ENCODE data around the gene GNB5.

The GNB5 gene

GRCh38 chr15:52220937-52221660 lies 29.9 kb upstream of the GNB5 start:
- TF ChIP-seq, protein P1, sequence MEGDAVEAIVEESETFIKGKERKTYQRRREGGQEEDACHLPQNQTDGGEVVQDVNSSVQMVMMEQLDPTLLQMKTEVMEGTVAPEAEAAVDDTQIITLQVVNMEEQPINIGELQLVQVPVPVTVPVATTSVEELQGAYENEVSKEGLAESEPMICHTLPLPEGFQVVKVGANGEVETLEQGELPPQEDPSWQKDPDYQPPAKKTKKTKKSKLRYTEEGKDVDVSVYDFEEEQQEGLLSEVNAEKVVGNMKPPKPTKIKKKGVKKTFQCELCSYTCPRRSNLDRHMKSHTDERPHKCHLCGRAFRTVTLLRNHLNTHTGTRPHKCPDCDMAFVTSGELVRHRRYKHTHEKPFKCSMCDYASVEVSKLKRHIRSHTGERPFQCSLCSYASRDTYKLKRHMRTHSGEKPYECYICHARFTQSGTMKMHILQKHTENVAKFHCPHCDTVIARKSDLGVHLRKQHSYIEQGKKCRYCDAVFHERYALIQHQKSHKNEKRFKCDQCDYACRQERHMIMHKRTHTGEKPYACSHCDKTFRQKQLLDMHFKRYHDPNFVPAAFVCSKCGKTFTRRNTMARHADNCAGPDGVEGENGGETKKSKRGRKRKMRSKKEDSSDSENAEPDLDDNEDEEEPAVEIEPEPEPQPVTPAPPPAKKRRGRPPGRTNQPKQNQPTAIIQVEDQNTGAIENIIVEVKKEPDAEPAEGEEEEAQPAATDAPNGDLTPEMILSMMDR (conservative IDR thresholded peaks at IDR 0.05) = no peak
- no peak for TF ChIP-seq ZFX (IDR thresholded peaks at IDR 0.05)
- no peak overlapping the region for H3K27ac ChIP-seq

DNA sequence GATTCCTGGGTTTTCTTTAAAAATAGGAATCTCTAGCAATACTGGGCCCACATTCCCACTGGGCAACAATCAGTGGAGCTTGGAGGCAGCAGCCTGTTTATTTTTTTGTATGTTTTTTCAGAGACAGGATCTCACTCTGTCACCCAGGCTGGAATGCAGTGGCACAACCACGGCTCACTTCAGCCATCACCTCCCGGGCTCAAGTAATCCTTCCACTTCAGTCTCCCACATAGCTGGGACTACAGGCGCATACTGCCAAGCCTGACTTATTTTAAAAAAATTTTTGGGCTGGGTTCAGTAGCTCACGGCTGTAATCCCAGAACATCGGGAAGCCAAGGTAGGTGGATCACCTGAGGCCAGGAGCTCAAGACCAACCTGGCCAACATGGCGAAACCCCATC lies 29.1 kb upstream of the GNB5 start:
- no peak for TF ChIP-seq ZFX (IDR thresholded peaks at IDR 0.05)
- TF ChIP-seq, protein P1 (conservative IDR thresholded peaks at IDR 0.05) = no peak
- H3K27ac ChIP-seq = no peak overlapping the region

- no peak for TF ChIP-seq ZFX (IDR thresholded peaks at IDR 0.05)
- TF ChIP-seq, protein P1 (conservative IDR thresholded peaks at IDR 0.05) = no peak
- no peak overlapping the region for H3K27ac ChIP-seq
Observed at GRCh38 chr15:52218816-52219215, 27.6 kb upstream of the GNB5 start.

- TF ChIP-seq ZFX (IDR thresholded peaks at IDR 0.05) = no peak
- TF ChIP-seq, protein P1 (conservative IDR thresholded peaks at IDR 0.05) = no peak
- H3K27ac ChIP-seq = no peak overlapping the region
Observed at GRCh38 chr15:52218371-52218770, 27.2 kb upstream of the GNB5 start.

DNA sequence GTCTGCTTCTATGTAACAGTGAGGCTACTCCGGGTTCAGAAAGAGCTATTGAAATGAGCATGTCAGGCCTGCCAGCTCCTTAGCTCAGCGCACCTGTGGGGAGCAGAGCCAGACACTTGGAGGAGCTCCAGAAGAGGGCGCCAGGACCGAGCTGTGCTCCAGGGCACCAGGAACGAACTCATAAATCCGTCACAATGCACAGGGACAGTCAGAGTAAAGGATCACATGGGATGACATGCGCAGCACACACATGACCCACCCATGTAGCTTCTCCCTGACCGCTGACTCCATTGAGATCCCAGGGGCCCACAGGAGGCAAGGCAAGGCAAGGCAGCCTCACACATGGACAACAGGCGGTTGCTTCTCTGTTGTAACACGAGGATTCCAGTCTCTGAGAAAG lies 26.0 kb upstream of the GNB5 start:
- H3K27ac ChIP-seq = 0 out of 2 replicates have a peak overlapping the region, but pooled peaks have one; percentile 0
- no peak for TF ChIP-seq ZFX (IDR thresholded peaks at IDR 0.05)
- TF ChIP-seq, protein P1 (conservative IDR thresholded peaks at IDR 0.05) = peak; percentile 66

DNA sequence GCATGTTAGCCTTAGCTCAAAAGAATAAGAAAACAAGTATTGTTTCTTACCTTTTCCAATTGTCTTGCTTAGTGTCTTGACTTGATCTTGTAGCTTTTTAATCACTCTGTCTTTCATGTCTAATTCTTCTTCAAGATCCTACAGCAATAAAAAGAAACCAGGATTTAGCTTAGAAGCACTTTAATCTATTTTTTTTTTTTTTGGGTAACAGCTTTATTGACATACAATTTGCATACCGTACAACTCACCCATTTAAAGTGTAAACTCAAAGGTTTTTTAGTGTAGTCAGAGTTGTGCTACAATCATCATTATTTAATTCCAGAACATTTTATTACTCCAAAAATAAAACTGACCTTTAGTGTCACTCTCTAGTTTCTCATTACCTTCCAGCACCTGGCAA lies 23.4 kb upstream of the GNB5 start:
- TF ChIP-seq, protein P1 (conservative IDR thresholded peaks at IDR 0.05) = no peak
- TF ChIP-seq ZFX (IDR thresholded peaks at IDR 0.05) = no peak
- H3K27ac ChIP-seq = no peak overlapping the region

GRCh38 chr15:52213206-52213605 lies 22.0 kb upstream of the GNB5 start:
- H3K27ac ChIP-seq = no peak overlapping the region
- no peak for TF ChIP-seq ZFX (IDR thresholded peaks at IDR 0.05)
- TF ChIP-seq, protein P1 (conservative IDR thresholded peaks at IDR 0.05) = no peak
